IMR-90 (cell line): ENCODE results near the gene ERAS.

ENCODE experiments used
- BHLHE40 ChIP-seq: fragments of 150-350 bp; IDR thresholded peaks from 2 replicates; pipeline ENCODE4 v1.6.1; 2016; ENCODE audit warnings: mild to moderate bottlenecking, low read depth, low read length
- CEBPB ChIP-seq: IDR thresholded peaks from 2 replicates; pipeline ENCODE4 v1.6.1; 2012; ENCODE audit warnings: low read depth, low read length, improper control_type of control experiment
- CHD1 ChIP-seq: IDR thresholded peaks from 2 replicates; pipeline ENCODE4 v1.6.1; 2012; ENCODE audit warnings: low read depth, low read length, improper control_type of control experiment
- CTCF ChIP-seq: conservative IDR thresholded peaks from 2 replicates; pipeline ENCODE4 v1.5.1; 2012; ENCODE audit warnings: mild to moderate bottlenecking, low read depth, low read length, improper control_type of control experiment
- ELK1 ChIP-seq: fragments of 150-350 bp; IDR thresholded peaks from 2 replicates; pipeline ENCODE4 v1.6.1; 2016; ENCODE audit warnings: low read depth, mild to moderate bottlenecking, low read length, moderate library complexity, borderline replicate concordance
- MAFK ChIP-seq: IDR thresholded peaks from 2 replicates; pipeline ENCODE4 v1.6.1; 2012; ENCODE audit warnings: low read depth, low read length, improper control_type of control experiment
- MAZ ChIP-seq: IDR thresholded peaks from 2 replicates; pipeline ENCODE4 v1.6.1; 2012; ENCODE audit warnings: low read depth, mild to moderate bottlenecking, low read length, improper control_type of control experiment, moderate library complexity, borderline replicate concordance
- POLR2A ChIP-seq: IDR thresholded peaks from 2 replicates; pipeline ENCODE4 v1.6.1; 2012; ENCODE audit warnings: mild to moderate bottlenecking, low read depth, low read length
- RAD21 ChIP-seq: IDR thresholded peaks from 2 replicates; pipeline ENCODE4 v1.6.1; 2012; ENCODE audit warnings: low read length, improper control_type of control experiment
- RCOR1 ChIP-seq: IDR thresholded peaks from 2 replicates; pipeline ENCODE4 v1.6.1; 2012; ENCODE audit warnings: mild to moderate bottlenecking, low read length, improper control_type of control experiment; ENCODE audit not compliant: insufficient replicate concordance
- RFX5 ChIP-seq: IDR thresholded peaks from 2 replicates; pipeline ENCODE4 v1.8.0; 2012; ENCODE audit warnings: low read depth, mild to moderate bottlenecking, low read length, moderate library complexity
- SMC3 ChIP-seq: fragments of 150-350 bp; IDR thresholded peaks from 2 replicates; pipeline ENCODE4 v1.6.1; 2016; ENCODE audit warnings: low read depth, mild to moderate bottlenecking, antibody characterized with exemption, low read length, moderate library complexity
- USF2 ChIP-seq: fragments of 150-350 bp; IDR thresholded peaks from 2 replicates; pipeline ENCODE4 v1.6.1; 2017; ENCODE audit warnings: mild to moderate bottlenecking, antibody characterized with exemption, low read length, low read depth

GRCh38 chrX:48784726-48785125 is 41.6 kb upstream of the ERAS start:
- TF ChIP-seq CTCF (no peak), POLR2A (no peak), RAD21 (no peak), SMC3 (no peak), RFX5 (no peak), MAFK (no peak), USF2 (no peak), CEBPB (no peak), MAZ (no peak), BHLHE40 (no peak), RCOR1 (no peak), ELK1 (no peak), CHD1 (no peak)
